ENCODE measurements around the gene KCTD6. TPM values are rescaled to one million over a fixed set of nuclear protein-coding genes. Genes with fewer than 3 reads are reported as not detected.

Gene KCTD6
- total and polyA plus RNA-seq, 2 experiments from 2014 or later, result 28.3 to 34.6 TPM

- TF ChIP-seq ETS1 (IDR thresholded peaks at IDR 0.05) (no peak), EZH2phosphoT487 (IDR thresholded peaks at IDR 0.05; ENCODE audit: unreplicated experiment) (no peak), JUNB (IDR thresholded peaks at IDR 0.05; ENCODE audit: unreplicated experiment) (no peak)
Observed at GRCh38 chr3:58508437-58508836, 16.5 kb downstream of the KCTD6 start (continued).

GRCh38 chr3:58514405-58514804 is 22.5 kb downstream of the KCTD6 start:
- 0 out of 3 replicates have a peak, but pooled peaks cover 5% of the 10 kb centered on the region for H3K9me3 Mint-ChIP-seq
- Histone ChIP-seq H3K4me3 (no peak overlapping the region), H3K27ac (ENCODE audit: low read depth) (no peak overlapping the region), H3K4me2 (no peak overlapping the region), H3K36me3 (ENCODE audit: insufficient read depth) (no peaks in the 10 kb centered on the region), H3F3A (replicated peaks; ENCODE audit: low read depth) (no peaks in the 10 kb centered on the region), H2AFZ (no peak overlapping the region), H3K4me1 (ENCODE audit: insufficient read depth) (no peaks in the 10 kb centered on the region), H4K20me1 (replicated peaks; ENCODE audit: insufficient read depth) (no peaks in the 10 kb centered on the region), H3K27me3 (ENCODE audit: insufficient read depth) (no peaks in the 10 kb centered on the region), H3K79me2 (replicated peaks; ENCODE audit: insufficient read depth) (no peaks in the 10 kb centered on the region), H3K9me2 (ENCODE audit: insufficient read depth) (peaks cover 6% of the 10 kb centered on the region; the same call in 1 of the 2 replicates)
- peaks cover 5% of the 10 kb centered on the region; the same call in 2 of the 3 replicates for H3K4me1 Mint-ChIP-seq
- H3K27ac Mint-ChIP-seq, result no peak overlapping the region
- peaks cover 1% of the 10 kb centered on the region for H3K27me3 Mint-ChIP-seq (ENCODE audit: insufficient read depth, low read depth, poor library complexity)
- DNase-seq (ENCODE audit: low spot score), result no peak
- ATAC-seq, result no peak
- H3K4me3 Mint-ChIP-seq, result no peak overlapping the region
- no peaks in the 10 kb centered on the region for H3K36me3 Mint-ChIP-seq (ENCODE audit: low read depth)
- TF ChIP-seq CTCF (conservative IDR thresholded peaks at IDR 0.05; ENCODE audit: low read depth in 2 of 2) (no peak), CREB1 (CRISPR knock-in tag; IDR thresholded peaks at IDR 0.05; ENCODE audit: low read depth) (no peak), REST (IDR thresholded peaks at IDR 0.05; ENCODE audit: unreplicated experiment) (no peak), ZNF331 (CRISPR knock-in tag; IDR thresholded peaks at IDR 0.05; ENCODE audit: low read depth) (no peak), EZH2 (IDR thresholded peaks at IDR 0.05; ENCODE audit: low read depth, unreplicated experiment) (no peak), ZNF114 (CRISPR knock-in tag; IDR thresholded peaks at IDR 0.05) (no peak), STAT1 (IDR thresholded peaks at IDR 0.05; ENCODE audit: unreplicated experiment) (no peak), NANOG (IDR thresholded peaks at IDR 0.05; ENCODE audit: borderline replicate concordance) (no peak), ZNF462 (CRISPR knock-in tag; IDR thresholded peaks at IDR 0.05) (no peak), ETS1 (IDR thresholded peaks at IDR 0.05) (no peak)
